GM23338 (cell line): ENCODE data around the gene UFD1.

Experiments
- CTCF ChIP-seq, 2 experiments: fragments of 200-600 bp in 1 of 2; sonication (generic) in 1 of 2; conservative IDR thresholded peaks; 2 replicates each; pipeline versions ENCODE4 v1.5.1 to v1.6.1; 2016 to 2017; ENCODE audit warnings: antibody characterized with exemption in 2 of 2, low read depth in 2 of 2, mild to moderate bottlenecking in 2 of 2, moderate library complexity in 1 of 2
- EZH2 ChIP-seq: fragments of 200-600 bp; sonication (generic); IDR thresholded peaks from one replicate; pipeline ENCODE4 v1.8.0; 2017; ENCODE audit warnings: antibody characterized with exemption, mild to moderate bottlenecking, low read depth; ENCODE audit not compliant: unreplicated experiment
- EZH2phosphoT487 ChIP-seq: fragments of 200-600 bp; sonication (generic); IDR thresholded peaks from one replicate; pipeline ENCODE4 v1.8.1; 2018; ENCODE audit warnings: antibody characterized with exemption; ENCODE audit not compliant: unreplicated experiment
- POLR2AphosphoS5 ChIP-seq: IDR thresholded peaks from 2 replicates; pipeline ENCODE4 v1.6.1; 2016; ENCODE audit warnings: antibody characterized with exemption, low read depth
- REST ChIP-seq: IDR thresholded peaks from one replicate; pipeline ENCODE4 v1.6.1; 2018; ENCODE audit warnings: antibody characterized with exemption; ENCODE audit not compliant: unreplicated experiment
- ZNF462 ChIP-seq: fragments of 250-450 bp; sonication (Bioruptor Pico); IDR thresholded peaks from 2 replicates; pipeline ENCODE4 v1.5.0; 2020; ENCODE audit warnings: mild to moderate bottlenecking, moderate library complexity

DNA sequence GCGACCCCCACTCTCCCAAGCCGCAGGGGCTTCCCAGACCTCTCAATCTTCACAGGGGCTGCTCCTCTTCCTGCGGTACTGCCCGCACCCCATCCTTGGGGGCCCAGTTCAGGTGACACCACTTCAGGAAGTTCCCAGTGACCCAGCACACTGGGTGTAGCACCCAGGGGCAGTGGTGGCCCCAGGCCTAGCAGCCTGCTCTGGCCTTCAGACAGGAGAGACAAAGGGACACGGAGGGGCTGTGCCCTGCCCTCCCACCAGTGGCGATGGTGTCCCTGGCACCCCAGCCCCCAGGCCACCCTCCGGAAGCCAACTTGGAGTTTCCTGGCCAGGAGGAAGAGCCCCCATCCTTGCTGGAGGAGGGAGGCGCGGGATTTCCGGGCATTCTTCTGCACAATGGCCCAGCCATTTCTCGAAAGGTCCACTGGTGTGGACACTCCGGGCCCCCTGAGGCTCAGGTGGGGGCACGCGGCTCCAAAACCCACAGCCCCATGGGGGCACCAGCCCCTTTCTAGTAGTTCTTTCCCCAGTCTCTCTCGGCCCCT is 46.2 kb upstream of the UFD1 start:
- no peak for TF ChIP-seq EZH2phosphoT487
- no peak for TF ChIP-seq ZNF462 (CRISPR knock-in tag)
- TF ChIP-seq CTCF (conservative IDR thresholded peaks at IDR 0.05; ENCODE audit: low read depth in 2 of 2) = no peak
- TF ChIP-seq EZH2 = no peak
- no peak for TF ChIP-seq POLR2AphosphoS5
- no peak for TF ChIP-seq REST
